AG04450 (cell line): Measurements from ENCODE around the gene ELOVL5. TPM values are rescaled to one million over a fixed set of nuclear protein-coding genes. Genes with fewer than 3 reads are reported as not detected.

Experiments
- CTCF ChIA-PET: fragments of 300-600, 350-600 bp; formaldehyde crosslinking; extraction: SDS; loops from one replicate; lab custom pipeline; 2022; ENCODE audit warnings: antibody characterized with exemption, inconsistent platforms; lab: Charles Lee
- POLR2A ChIA-PET: fragments of 350-600 bp; formaldehyde crosslinking; extraction: SDS; loops from one replicate; lab custom pipeline; 2021; ENCODE audit warnings: antibody characterized with exemption, inconsistent platforms; lab: Yijun Ruan, JAX
- DNase-seq: peaks from one replicate; pipeline ENCODE4 v3.0.0-alpha.2; 2011; ENCODE audit warnings: low read depth, low spot score
- H3K27ac ChIP-seq: one replicate; pipeline ENCODE4 v1.5.1; 2012; ENCODE audit warnings: low read depth, low read length, control low read depth
- H3K27me3 ChIP-seq: one replicate; pipeline ENCODE4 v1.6.0; 2012; ENCODE audit warnings: low read length; ENCODE audit not compliant: control insufficient read depth, insufficient read depth
- H3K4me3 ChIP-seq: 2 replicates; pipeline ENCODE4 v1.5.1; 2011; ENCODE audit warnings: mild to moderate bottlenecking, low read depth, low read length, control low read depth
- H3K9me3 ChIP-seq: 2 replicates; pipeline ENCODE4 v1.5.1; 2012; ENCODE audit warnings: low read length; ENCODE audit not compliant: control insufficient read depth, insufficient read depth
- CTCF ChIP-seq: IDR thresholded peaks from 2 replicates; pipeline ENCODE4 v1.5.1; 2011; ENCODE audit warnings: low read depth, low read length, control low read depth, inconsistent platforms
- polyA plus RNA-seq: library from polyadenylated mRNA; depleted of rRNA; stranded (reverse); fragments of >200 nt; gene quantifications from 2 replicates; pipeline ENCODE4 v1.2.3, GENCODE V29; 2011

The ELOVL5 gene
- polyA plus RNA-seq, 1 experiment: 81.6 TPM

- no peak overlapping the region for H3K4me3 ChIP-seq
- no peak for TF ChIP-seq CTCF
- CTCF ChIA-PET: interaction anchor here (0.7 kb wide), 1 partner anchor 227 kb away, joined by 3 read pairs; no protein-coding TSS in a partner anchor
- H3K27me3 ChIP-seq: no peaks in the 10 kb centered on the region
- POLR2A ChIA-PET: no interaction called here
- no peaks in the 10 kb centered on the region for H3K9me3 ChIP-seq
- H3K27ac ChIP-seq: no peak overlapping the region
- no peak for DNase-seq
These were observed 91.2 kb downstream of the ELOVL5 start for GRCh38 chr6:53257533-53257932.

GRCh38 chr6:53257001-53257400 is 91.7 kb downstream of the ELOVL5 start:
- POLR2A ChIA-PET: no interaction called here
- DNase-seq: no peak
- no peaks in the 10 kb centered on the region for H3K27me3 ChIP-seq
- no peak overlapping the region for H3K4me3 ChIP-seq
- H3K9me3 ChIP-seq: no peaks in the 10 kb centered on the region
- CTCF ChIA-PET: interaction anchor here (0.5 to 0.7 kb wide), 2 partner anchors 227 to 228 kb away, joined by 3 to 8 read pairs; no protein-coding TSS in a partner anchor
- H3K27ac ChIP-seq: no peak overlapping the region
- TF ChIP-seq CTCF: no peak

- no peaks in the 10 kb centered on the region for H3K27me3 ChIP-seq
- H3K9me3 ChIP-seq: no peaks in the 10 kb centered on the region
- H3K4me3 ChIP-seq: no peak overlapping the region
- ChIA-PET POLR2A (no interaction called here), CTCF (interaction anchor here (0.6 kb wide), 1 partner anchor 233 kb away, joined by 7 read pairs; no protein-coding TSS in a partner anchor)
- no peak for DNase-seq
- no peak overlapping the region for H3K27ac ChIP-seq
- no peak for TF ChIP-seq CTCF
These were observed 96.5 kb downstream of the ELOVL5 start for GRCh38 chr6:53252177-53252692.

- POLR2A ChIA-PET: no interaction called here
These were observed 97.6 kb downstream of the ELOVL5 start for GRCh38 chr6:53251033-53251672.

More at GRCh38 chr6:53251033-53251672, 97.6 kb downstream of the ELOVL5 start:
- CTCF ChIA-PET: no interaction called here
- Histone ChIP-seq H3K27ac (no peak overlapping the region), H3K27me3 (no peaks in the 10 kb centered on the region), H3K4me3 (no peak overlapping the region), H3K9me3 (no peaks in the 10 kb centered on the region)
- TF ChIP-seq CTCF: no peak
- DNase-seq: no peak
